Measurements from ENCODE around the gene ST6GALNAC3.

The ST6GALNAC3 gene

GRCh38 chr1:76203127-76203526 is 128.6 kb downstream of the ST6GALNAC3 start:
- POLR2A ChIA-PET = no interaction called here
- DNase-seq (ENCODE audit: low read depth, low spot score) = no peak
- H3K4me3 ChIP-seq (ENCODE audit: low read depth, low read length) = no peak overlapping the region
- CTCF ChIA-PET = no interaction called here
- TF ChIP-seq, protein P1, sequence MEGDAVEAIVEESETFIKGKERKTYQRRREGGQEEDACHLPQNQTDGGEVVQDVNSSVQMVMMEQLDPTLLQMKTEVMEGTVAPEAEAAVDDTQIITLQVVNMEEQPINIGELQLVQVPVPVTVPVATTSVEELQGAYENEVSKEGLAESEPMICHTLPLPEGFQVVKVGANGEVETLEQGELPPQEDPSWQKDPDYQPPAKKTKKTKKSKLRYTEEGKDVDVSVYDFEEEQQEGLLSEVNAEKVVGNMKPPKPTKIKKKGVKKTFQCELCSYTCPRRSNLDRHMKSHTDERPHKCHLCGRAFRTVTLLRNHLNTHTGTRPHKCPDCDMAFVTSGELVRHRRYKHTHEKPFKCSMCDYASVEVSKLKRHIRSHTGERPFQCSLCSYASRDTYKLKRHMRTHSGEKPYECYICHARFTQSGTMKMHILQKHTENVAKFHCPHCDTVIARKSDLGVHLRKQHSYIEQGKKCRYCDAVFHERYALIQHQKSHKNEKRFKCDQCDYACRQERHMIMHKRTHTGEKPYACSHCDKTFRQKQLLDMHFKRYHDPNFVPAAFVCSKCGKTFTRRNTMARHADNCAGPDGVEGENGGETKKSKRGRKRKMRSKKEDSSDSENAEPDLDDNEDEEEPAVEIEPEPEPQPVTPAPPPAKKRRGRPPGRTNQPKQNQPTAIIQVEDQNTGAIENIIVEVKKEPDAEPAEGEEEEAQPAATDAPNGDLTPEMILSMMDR (IDR thresholded peaks at IDR 0.05; ENCODE audit: insufficient read depth, low read length, missing control alignments) = no peak

GRCh38 chr1:76209238-76209637 is 134.7 kb downstream of the ST6GALNAC3 start:
- no peak overlapping the region for H3K4me3 ChIP-seq (ENCODE audit: low read depth, low read length)
- ChIA-PET CTCF (no interaction called here), POLR2A (no interaction called here)
- no peak for DNase-seq (ENCODE audit: low read depth, low spot score)
- TF ChIP-seq, protein P1 (IDR thresholded peaks at IDR 0.05; ENCODE audit: insufficient read depth, low read length, missing control alignments) = no peak

GRCh38 chr1:76209648-76210047 is 135.1 kb downstream of the ST6GALNAC3 start:
- ChIA-PET CTCF (no interaction called here), POLR2A (no interaction called here)
- TF ChIP-seq, protein P1 (IDR thresholded peaks at IDR 0.05; ENCODE audit: insufficient read depth, low read length, missing control alignments) = no peak
- H3K4me3 ChIP-seq (ENCODE audit: low read depth, low read length) = no peak overlapping the region
- DNase-seq (ENCODE audit: low read depth, low spot score) = no peak

DNA sequence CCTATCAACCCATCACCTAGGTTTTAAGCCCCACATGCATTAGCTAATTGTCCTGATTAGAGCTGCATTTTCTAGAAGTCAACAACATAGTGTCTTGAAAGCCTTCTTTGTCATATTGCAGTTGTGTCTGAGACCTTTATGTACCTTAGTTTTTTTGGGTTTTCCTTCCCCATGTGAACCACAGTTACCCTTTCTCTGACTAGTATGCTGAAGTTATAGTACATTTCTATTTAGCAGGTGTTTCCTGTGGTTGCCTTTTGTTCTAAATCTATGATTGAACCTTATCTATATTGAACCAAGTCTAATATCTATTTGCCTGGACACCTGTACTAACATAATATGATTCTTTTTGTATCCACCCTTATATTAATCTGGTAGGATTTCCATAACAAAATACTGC is 135.6 kb downstream of the ST6GALNAC3 start:
- TF ChIP-seq, protein P1 (IDR thresholded peaks at IDR 0.05; ENCODE audit: insufficient read depth, low read length, missing control alignments) = no peak

GRCh38 chr1:76218888-76219287 is 144.3 kb downstream of the ST6GALNAC3 start:
- POLR2A ChIA-PET = no interaction called here
- H3K4me3 ChIP-seq (ENCODE audit: low read depth, low read length) = no peak overlapping the region
- DNase-seq (ENCODE audit: low read depth, low spot score) = no peak
- CTCF ChIA-PET = no interaction called here
- TF ChIP-seq, protein P1 (IDR thresholded peaks at IDR 0.05; ENCODE audit: insufficient read depth, low read length, missing control alignments) = no peak

More for the DNA sequence above, 135.6 kb downstream of the ST6GALNAC3 start:
- POLR2A ChIA-PET = no interaction called here
- H3K4me3 ChIP-seq (ENCODE audit: low read depth, low read length) = no peak overlapping the region
- CTCF ChIA-PET = no interaction called here
- DNase-seq (ENCODE audit: low read depth, low spot score) = no peak

- DNase-seq (ENCODE audit: low read depth, low spot score) = no peak
- ChIA-PET CTCF (no interaction called here), POLR2A (no interaction called here)
- TF ChIP-seq, protein P1 (IDR thresholded peaks at IDR 0.05; ENCODE audit: insufficient read depth, low read length, missing control alignments) = no peak
- no peak overlapping the region for H3K4me3 ChIP-seq (ENCODE audit: low read depth, low read length)
Observed at GRCh38 chr1:76219366-76219818, 144.8 kb downstream of the ST6GALNAC3 start.

All from AG04449 (cell line).